ENCODE data around the gene KCTD21.
"Not testable (repeated sequence)": the region's sequence is repeated elsewhere in the genome, so short reads cannot be mapped to it uniquely, and the experiment has no call there.

KCTD21 gene

GRCh38 chr11:78176605-78177141 is 11.8 kb downstream of the KCTD21 start:
- Mint-ChIP-seq H3K9me3 (peaks cover 9 to 19% of the 10 kb centered on the region in 2 donors), H3K4me3 (no peak overlapping the region), H3K4me1 (peaks cover 6% of the 10 kb centered on the region), H3K27me3 (no peaks in the 10 kb centered on the region), H3K27ac (no peak overlapping the region)
- no peak for ATAC-seq
- no peak for DNase-seq

GRCh38 chr11:78175862-78176261 is 12.6 kb downstream of the KCTD21 start:
- not testable (repeated sequence) for H3K27ac Mint-ChIP-seq, H3K4me3 Mint-ChIP-seq, ATAC-seq, H3K4me1 Mint-ChIP-seq, H3K27me3 Mint-ChIP-seq, DNase-seq
- H3K9me3 Mint-ChIP-seq = peaks cover 4 to 13% of the 10 kb centered on the region in 2 donors

DNA sequence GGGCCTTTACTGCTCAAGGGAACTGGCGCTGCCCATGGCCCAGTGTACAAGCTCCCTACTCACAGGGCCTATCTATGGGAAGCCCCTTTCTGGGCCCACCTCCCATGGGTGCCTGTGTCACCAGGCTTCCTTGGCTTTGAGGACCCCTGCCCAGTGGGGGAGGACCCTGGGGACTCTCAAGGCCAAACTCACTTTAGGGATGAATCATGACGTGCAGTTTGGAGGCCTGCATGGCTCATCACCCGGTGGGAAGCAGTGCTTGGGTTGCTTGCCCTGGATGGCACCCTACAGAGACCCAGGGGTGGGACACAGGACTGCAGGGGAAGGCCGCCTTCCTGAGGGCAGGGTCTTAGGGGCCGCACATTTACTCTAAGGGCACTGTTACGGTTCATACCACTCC is 16.5 kb downstream of the KCTD21 start:
- no peak for DNase-seq
- no peaks in the 10 kb centered on the region for H3K4me1 Mint-ChIP-seq
- peak; percentile 18 for ATAC-seq

DNA sequence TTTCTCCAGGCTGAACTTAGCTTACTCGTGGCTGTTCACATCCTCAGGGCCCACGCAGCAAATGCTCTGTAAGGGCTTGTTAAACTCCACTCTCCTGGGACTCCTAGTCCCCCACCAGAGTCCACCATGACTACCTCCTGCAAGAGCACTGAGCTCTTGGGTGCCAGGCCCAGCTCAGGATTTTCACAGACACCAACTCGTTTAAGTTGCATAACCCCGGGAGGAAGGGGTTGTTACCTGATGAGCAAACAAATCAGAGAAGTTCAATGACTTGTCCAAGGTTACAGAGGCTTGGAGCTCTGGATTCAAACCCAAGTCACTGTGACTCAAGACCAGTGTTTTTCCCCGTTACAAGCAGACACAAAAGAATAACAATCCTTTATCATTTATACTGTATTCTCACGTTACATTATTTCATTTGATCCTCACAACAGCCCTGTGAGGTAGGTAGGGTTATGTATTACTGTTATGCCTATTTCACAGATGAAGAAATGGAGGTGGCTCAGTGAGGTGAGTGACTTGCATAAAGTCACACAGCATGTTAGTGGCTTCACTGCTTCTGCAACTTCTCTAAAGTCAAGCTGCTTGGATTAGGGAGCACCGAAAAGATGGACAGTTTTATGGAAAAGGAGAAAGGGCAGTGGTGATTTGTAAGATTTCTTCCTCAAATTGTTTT is 17.4 kb downstream of the KCTD21 start:
- ATAC-seq (no peak), DNase-seq (no peak)
- peaks cover 0 to under 1% of the 10 kb centered on the region in 2 donors for H3K9me3 Mint-ChIP-seq
- H3K4me3 Mint-ChIP-seq = no peak overlapping the region
- no peaks in the 10 kb centered on the region for H3K4me1 Mint-ChIP-seq
- H3K27ac Mint-ChIP-seq = no peak overlapping the region
- H3K27me3 Mint-ChIP-seq = no peaks in the 10 kb centered on the region

More for the DNA sequence above, 16.5 kb downstream of the KCTD21 start:
- Mint-ChIP-seq H3K9me3 (peaks cover 0 to 7% of the 10 kb centered on the region in 2 donors), H3K4me3 (no peak overlapping the region), H3K27ac (peak overlapping the region in 1 of 2 donors; percentile 16), H3K27me3 (no peaks in the 10 kb centered on the region)

- no peaks in the 10 kb centered on the region for H3K9me3 Mint-ChIP-seq
- H3K4me1 Mint-ChIP-seq = no peaks in the 10 kb centered on the region
- H3K4me3 Mint-ChIP-seq = no peak overlapping the region
- ATAC-seq = no peak
- H3K27me3 Mint-ChIP-seq = no peaks in the 10 kb centered on the region
- DNase-seq = no peak
- no peak overlapping the region for H3K27ac Mint-ChIP-seq
These were observed 18.0 kb downstream of the KCTD21 start for GRCh38 chr11:78170413-78170812.

GRCh38 chr11:78168539-78169477 is 19.6 kb downstream of the KCTD21 start:
- Mint-ChIP-seq H3K4me1 (no peaks in the 10 kb centered on the region), H3K27me3 (no peaks in the 10 kb centered on the region), H3K4me3 (no peak overlapping the region), H3K27ac (no peak overlapping the region), H3K9me3 (no peaks in the 10 kb centered on the region)
- ATAC-seq (no peak), DNase-seq (no peak)

DNA sequence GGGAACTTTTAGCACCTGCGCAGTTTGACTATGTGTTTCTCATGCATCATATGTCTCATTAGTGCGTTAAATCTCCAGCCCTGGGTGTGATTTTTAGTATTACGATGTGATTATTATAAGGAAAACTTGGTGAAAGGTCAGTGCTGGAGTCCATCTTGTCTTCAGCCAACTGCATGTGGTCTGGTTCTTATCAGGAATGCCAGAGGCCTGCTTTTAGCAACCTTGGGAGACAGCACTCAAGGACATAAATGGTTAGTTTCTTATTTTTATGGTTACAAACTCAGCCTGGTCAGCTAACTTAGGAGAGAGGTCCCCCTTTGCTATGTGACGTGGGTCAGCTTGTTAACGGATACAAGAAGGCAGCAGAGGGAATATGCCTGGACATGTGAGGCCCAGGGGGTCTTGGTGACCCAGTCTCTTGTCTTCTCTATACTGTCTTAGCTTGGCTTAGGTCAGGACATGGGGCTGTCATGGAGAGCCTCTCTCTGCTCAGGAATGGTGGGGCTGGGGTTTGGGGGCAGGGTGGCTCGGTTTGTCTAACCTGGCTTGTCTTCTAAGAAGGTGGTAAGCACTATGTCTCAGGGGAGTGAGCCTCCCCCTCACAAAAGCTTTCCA is 21.5 kb downstream of the KCTD21 start:
- DNase-seq (no peak), ATAC-seq (no peak)
- no peak overlapping the region for H3K4me3 Mint-ChIP-seq
- no peaks in the 10 kb centered on the region for H3K9me3 Mint-ChIP-seq
- H3K4me1 Mint-ChIP-seq = no peaks in the 10 kb centered on the region
- H3K27me3 Mint-ChIP-seq = no peaks in the 10 kb centered on the region
- H3K27ac Mint-ChIP-seq = no peak overlapping the region

DNA sequence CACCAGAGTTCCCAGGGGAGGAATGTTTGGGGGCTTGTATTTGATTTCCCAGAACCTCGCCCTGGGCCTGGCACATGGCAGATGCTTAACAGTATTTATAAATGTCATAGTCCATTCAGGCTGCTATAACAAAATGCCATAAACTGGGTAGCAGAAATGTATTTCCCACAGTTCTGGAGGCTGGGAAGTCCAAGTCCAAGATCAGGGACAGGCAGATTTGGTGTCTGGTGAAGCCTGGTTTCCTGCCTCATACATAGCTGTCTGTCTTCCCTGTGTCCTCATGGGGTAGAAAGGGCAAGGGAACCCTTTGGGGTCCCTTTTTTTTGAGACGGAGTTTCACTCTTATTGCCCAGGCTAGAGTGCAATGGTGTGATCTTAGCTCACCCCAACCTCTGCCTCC is 24.0 kb downstream of the KCTD21 start:
- Mint-ChIP-seq H3K4me1 (no peaks in the 10 kb centered on the region), H3K27me3 (no peaks in the 10 kb centered on the region), H3K9me3 (no peaks in the 10 kb centered on the region), H3K27ac (no peak overlapping the region), H3K4me3 (no peak overlapping the region)
- DNase-seq (no peak), ATAC-seq (no peak)

DNA sequence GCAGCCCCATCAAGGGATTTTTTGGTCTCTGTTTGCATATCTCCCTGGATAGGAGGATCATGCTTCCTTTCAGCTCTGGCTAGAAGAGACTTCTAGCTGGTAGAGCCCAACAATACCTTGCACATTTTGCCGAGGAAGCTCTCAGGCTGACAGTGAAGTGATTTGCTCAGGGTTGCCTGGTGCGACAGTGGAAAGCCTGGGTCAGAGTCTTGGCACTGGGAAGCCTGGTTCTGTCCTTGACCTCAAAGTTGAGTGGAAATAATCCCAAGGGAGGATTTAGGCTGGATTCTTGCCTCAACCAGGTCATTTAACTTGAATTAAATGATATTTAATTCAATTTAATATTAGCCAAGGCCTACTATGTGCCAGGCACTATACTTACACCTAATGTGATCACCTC is 24.6 kb downstream of the KCTD21 start:
- H3K4me1 Mint-ChIP-seq = no peaks in the 10 kb centered on the region
- ATAC-seq (no peak), DNase-seq (no peak)
- no peak overlapping the region for H3K27ac Mint-ChIP-seq
- no peaks in the 10 kb centered on the region for H3K9me3 Mint-ChIP-seq
- H3K4me3 Mint-ChIP-seq = no peak overlapping the region
- H3K27me3 Mint-ChIP-seq = no peaks in the 10 kb centered on the region

DNA sequence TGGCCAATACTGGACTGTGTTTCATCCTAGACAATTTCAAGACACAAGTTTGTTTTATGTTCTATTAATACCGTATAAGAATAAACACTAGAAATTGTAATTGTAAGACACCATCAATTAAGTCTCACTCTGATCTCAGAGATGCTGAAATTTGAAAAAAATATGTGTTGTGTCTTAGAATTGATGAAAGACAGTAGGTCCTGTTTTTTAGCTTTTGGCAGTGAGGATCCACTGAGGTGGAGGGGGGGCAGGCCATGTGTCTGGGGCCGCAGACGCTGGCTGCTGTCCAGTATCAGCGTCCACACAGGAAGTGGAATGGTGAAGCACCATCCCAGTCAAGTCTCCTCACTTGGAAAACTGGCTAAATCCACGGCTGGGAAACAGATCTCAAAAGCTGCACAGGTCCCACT is 26.5 kb downstream of the KCTD21 start:
- H3K27ac Mint-ChIP-seq = no peak overlapping the region
- no peaks in the 10 kb centered on the region for H3K9me3 Mint-ChIP-seq
- ATAC-seq (no peak), DNase-seq (no peak)
- no peaks in the 10 kb centered on the region for H3K27me3 Mint-ChIP-seq
- H3K4me1 Mint-ChIP-seq = no peaks in the 10 kb centered on the region
- no peak overlapping the region for H3K4me3 Mint-ChIP-seq

DNA sequence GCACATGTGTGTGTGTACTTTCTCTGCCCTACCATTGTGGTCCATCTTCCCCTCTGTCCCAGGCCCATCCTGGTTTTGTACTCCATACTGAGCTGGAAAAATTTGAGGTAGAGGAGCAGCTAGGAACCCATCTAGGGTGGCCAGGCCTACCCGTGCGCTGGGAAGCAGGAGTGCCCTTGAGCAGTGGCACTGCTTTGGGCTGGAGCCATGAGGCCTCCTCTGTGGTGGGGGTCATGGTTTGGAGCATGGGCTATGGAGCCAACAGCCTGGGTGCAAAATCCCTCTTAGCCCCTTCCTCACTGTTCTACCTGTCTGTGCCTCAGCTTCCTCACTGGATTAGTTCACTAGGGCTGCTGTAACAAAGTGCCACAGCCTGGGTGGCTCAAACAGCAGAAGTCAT is 27.1 kb downstream of the KCTD21 start:
- Mint-ChIP-seq H3K4me1 (no peaks in the 10 kb centered on the region), H3K27me3 (no peaks in the 10 kb centered on the region), H3K9me3 (no peaks in the 10 kb centered on the region), H3K4me3 (no peak overlapping the region), H3K27ac (no peak overlapping the region)
- ATAC-seq = no peak
- DNase-seq = no peak

DNA sequence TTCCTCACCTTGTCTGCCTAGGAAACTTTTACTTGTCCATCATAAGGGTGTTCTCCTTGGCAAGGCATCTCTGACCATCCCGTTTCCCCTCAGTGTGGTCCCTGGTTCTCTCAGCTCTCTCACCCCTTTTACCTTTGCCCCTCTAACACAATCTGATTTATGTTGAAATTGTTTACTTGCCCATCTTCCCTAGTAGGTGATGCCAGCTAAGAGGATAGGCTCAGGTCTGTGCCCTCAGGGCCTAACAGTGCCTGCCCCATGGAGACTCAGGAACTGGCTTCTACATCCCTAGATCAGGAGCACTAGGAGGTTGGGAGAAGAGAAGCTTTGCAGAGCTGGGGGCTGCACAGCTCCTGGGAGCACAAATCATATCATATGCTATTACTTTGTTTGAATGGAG is 27.9 kb downstream of the KCTD21 start:
- ATAC-seq = no peak
- Mint-ChIP-seq H3K9me3 (no peaks in the 10 kb centered on the region), H3K27me3 (no peaks in the 10 kb centered on the region), H3K4me3 (no peak overlapping the region), H3K27ac (peak overlapping the region in 1 of 2 donors; percentile 77), H3K4me1 (no peaks in the 10 kb centered on the region)
- DNase-seq = no peak

- DNase-seq (no peak), ATAC-seq (no peak)
- no peaks in the 10 kb centered on the region for H3K9me3 Mint-ChIP-seq
- H3K4me3 Mint-ChIP-seq = no peak overlapping the region
- H3K27me3 Mint-ChIP-seq = no peaks in the 10 kb centered on the region
- no peak overlapping the region for H3K27ac Mint-ChIP-seq
- H3K4me1 Mint-ChIP-seq = no peaks in the 10 kb centered on the region
These were observed 29.3 kb downstream of the KCTD21 start for GRCh38 chr11:78158987-78159652.

DNA sequence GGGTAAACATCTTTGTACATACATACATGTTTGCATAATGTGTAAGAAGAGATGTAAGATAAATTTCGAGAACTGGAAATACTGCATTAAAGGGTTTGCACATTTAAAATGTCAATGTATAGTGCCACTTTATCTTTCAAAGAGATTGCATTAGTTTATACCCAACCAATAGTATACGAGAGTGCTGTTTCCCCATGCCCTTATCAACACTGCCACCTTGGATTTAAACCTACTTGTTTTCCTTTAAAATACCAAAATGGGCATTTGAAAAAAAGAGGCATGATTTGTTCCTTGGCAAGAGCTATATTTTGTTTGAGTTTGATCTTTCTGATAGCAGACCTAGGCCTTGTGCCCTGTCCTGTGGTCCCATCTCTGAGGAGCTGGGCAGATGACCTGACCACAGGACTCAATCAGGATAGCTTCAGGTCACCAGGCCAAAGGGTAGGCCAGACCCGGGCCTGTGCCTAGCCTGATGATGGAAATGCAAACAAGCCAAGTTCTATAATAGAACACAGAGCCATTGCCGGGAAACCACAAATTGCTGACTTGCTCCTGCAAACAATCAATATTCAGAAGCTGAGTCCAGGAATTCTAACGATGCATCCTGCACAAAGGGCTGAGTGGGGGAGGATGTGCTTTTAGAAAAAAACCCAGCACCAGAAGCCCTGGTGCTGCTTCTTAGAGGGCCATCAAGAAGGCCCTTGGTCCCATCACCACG is 32.1 kb downstream of the KCTD21 start:
- ATAC-seq (no peak), DNase-seq (no peak)
- H3K4me1 Mint-ChIP-seq = no peaks in the 10 kb centered on the region
- no peaks in the 10 kb centered on the region for H3K9me3 Mint-ChIP-seq
- no peak overlapping the region for H3K4me3 Mint-ChIP-seq
- no peaks in the 10 kb centered on the region for H3K27me3 Mint-ChIP-seq
- peak overlapping the region in 1 of 2 donors; percentile 19 for H3K27ac Mint-ChIP-seq

GRCh38 chr11:78151804-78152203 is 36.6 kb downstream of the KCTD21 start:
- DNase-seq (no peak), ATAC-seq (no peak)
- Mint-ChIP-seq H3K27ac (no peak overlapping the region), H3K4me1 (no peaks in the 10 kb centered on the region), H3K4me3 (no peak overlapping the region), H3K9me3 (no peaks in the 10 kb centered on the region), H3K27me3 (no peaks in the 10 kb centered on the region)

Measured in stimulated activated naive CD8-positive, alpha-beta T cell treated with anti-CD3 and anti-CD28 coated beads, Interleukin-15, amount 100 ng/mL, for 72 hours (primary cell).